OCI-LY7 (cell line): ENCODE results near the gene FSIP1. TPM values are rescaled to one million over a fixed set of nuclear protein-coding genes. Genes with fewer than 3 reads are reported as not detected.

Experiments used
- BruUV-seq: library from RNA; stranded (reverse); fragments of 400-500 nt; replicated peaks from 2 replicates; lab custom pipeline; 2021; lab: Mats Ljungman, UMichigan
- CTCF ChIA-PET: fragments of 300-600 bp; sonication (Branson Sonifier 250); formaldehyde crosslinking; loops from one replicate; lab custom pipeline; 2022; ENCODE audit warnings: antibody characterized with exemption; ENCODE audit not compliant: unreplicated experiment; lab: Charles Lee
- POLR2A ChIA-PET: fragments of 300-600 bp; sonication (Branson Sonifier 250); formaldehyde crosslinking; loops from one replicate; lab custom pipeline; 2022; ENCODE audit warnings: antibody characterized with exemption; lab: Charles Lee
- DNase-seq: peaks from one replicate; pipeline ENCODE4 v3.0.0-alpha.2; 2015; ENCODE audit warnings: low spot score
- H2AFZ ChIP-seq: fragments of 200-600 bp; sonication (generic), shearing (Covaris generic); 2 replicates; pipeline ENCODE4 v1.6.1; 2014; ENCODE audit warnings: mild to moderate bottlenecking, antibody characterized with exemption, low read length, moderate library complexity
- H3K27ac ChIP-seq: fragments of 200-600 bp; sonication (generic); 2 replicates; pipeline ENCODE4 v1.5.1; 2014; ENCODE audit warnings: mixed run types, low read depth, mild to moderate bottlenecking, moderate library complexity, low read length, inconsistent platforms; ENCODE audit not compliant: poor library complexity, severe bottlenecking
- H3K36me3 ChIP-seq: fragments of 200-600 bp; sonication (generic); 2 replicates; pipeline ENCODE4 v1.6.1; 2014; ENCODE audit warnings: mild to moderate bottlenecking, antibody characterized with exemption, low read length, moderate library complexity, mixed read lengths; ENCODE audit not compliant: insufficient read depth
- H3K4me1 ChIP-seq: fragments of 200-600 bp; sonication (generic); 2 replicates; pipeline ENCODE4 v1.5.1; 2014; ENCODE audit warnings: mild to moderate bottlenecking, low read length; ENCODE audit not compliant: insufficient read depth, poor library complexity, severe bottlenecking
- H3K4me2 ChIP-seq: fragments of 200-600 bp; sonication (generic); 2 replicates; pipeline ENCODE4 v1.6.1; 2014; ENCODE audit warnings: mild to moderate bottlenecking, low read length
- H3K4me3 ChIP-seq: fragments of 200-600 bp; sonication (generic); 2 replicates; pipeline ENCODE4 v1.5.1; 2014; ENCODE audit warnings: mild to moderate bottlenecking, low read depth, low read length; ENCODE audit not compliant: poor library complexity, severe bottlenecking
- H3K79me2 ChIP-seq: fragments of 200-600 bp; sonication (generic); 2 replicates; pipeline ENCODE4 v1.6.1; 2016; ENCODE audit warnings: low read depth, mild to moderate bottlenecking, low read length, moderate library complexity, mixed read lengths; ENCODE audit not compliant: insufficient read depth
- H3K9me2 ChIP-seq: fragments of 200-600 bp; sonication (generic); 2 replicates; pipeline ENCODE4 v1.6.1; 2016; ENCODE audit warnings: mild to moderate bottlenecking, low read length, mixed read lengths; ENCODE audit not compliant: insufficient read depth
- H3K9me3 ChIP-seq: fragments of 200-600 bp; sonication (generic); 2 replicates; pipeline ENCODE4 v1.6.1; 2014; ENCODE audit warnings: mild to moderate bottlenecking, mixed run types, low read length, mixed read lengths
- H4K20me1 ChIP-seq: fragments of 200-600 bp; sonication (generic); 2 replicates; pipeline ENCODE4 v1.6.1; 2014; ENCODE audit warnings: mild to moderate bottlenecking, antibody characterized with exemption, low read length, moderate library complexity, mixed read lengths; ENCODE audit not compliant: insufficient read depth
- CTCF ChIP-seq: fragments of 200-600 bp; sonication (generic); conservative IDR thresholded peaks from 2 replicates; pipeline ENCODE4 v1.5.1; 2014; ENCODE audit warnings: mild to moderate bottlenecking, antibody characterized with exemption, low read length, moderate library complexity, mixed read lengths
- EZH2phosphoT487 ChIP-seq: fragments of 200-600 bp; sonication (generic); IDR thresholded peaks from 2 replicates; pipeline ENCODE4 v1.6.1; 2018; ENCODE audit warnings: low read depth, borderline replicate concordance, mild to moderate bottlenecking, mixed run types, antibody characterized with exemption, low read length, moderate library complexity, mixed read lengths
- intact Hi-C: fragments of 100-400 bp; cut with micrococcal nuclease; formaldehyde crosslinking; loops from one replicate; pipeline ENCODE4 v1.10.0; 2022; ENCODE audit not compliant: unreplicated experiment
- total RNA-seq, 2 experiments: library from RNA; depleted of rRNA in 1 of 2; stranded (reverse); fragments of >200 nt in 1 of 2; shearing (Covaris generic) in 1 of 2; gene quantifications; 2 replicates each; pipeline ENCODE4 v1.2.3, GENCODE V29; 2014 to 2022

The FSIP1 gene
- total RNA-seq, 2 experiments from 2014 or later, result 0.28 to 0.65 TPM

GRCh38 chr15:39586387-39587095 lies 196.1 kb downstream of the FSIP1 start:
- TF ChIP-seq CTCF (no peak), EZH2phosphoT487 (no peak)
- no peaks in the 10 kb centered on the region for H3K4me1 ChIP-seq
- H3K27ac ChIP-seq, result no peak overlapping the region
- no peaks in the 10 kb centered on the region for H3K9me2 ChIP-seq
- H3K36me3 ChIP-seq, result no peaks in the 10 kb centered on the region
- no peaks in the 10 kb centered on the region for H4K20me1 ChIP-seq
- CTCF ChIA-PET, result no interaction called here
- no peak for DNase-seq
- POLR2A ChIA-PET, result interaction anchor here (1.3 kb wide), 1 partner anchor 63 kb away, joined by 4 read pairs; no protein-coding TSS in a partner anchor
- no peaks in the 10 kb centered on the region for H3K79me2 ChIP-seq
- BruUV-seq, result no TSS peak
- H2AFZ ChIP-seq, result no peak overlapping the region
- no peak overlapping the region for H3K4me3 ChIP-seq
- no peak overlapping the region for H3K4me2 ChIP-seq
- intact Hi-C loops, result no loop called here
- no peaks in the 10 kb centered on the region for H3K9me3 ChIP-seq

GRCh38 chr15:39585871-39586301 lies 196.8 kb downstream of the FSIP1 start:
- no peak overlapping the region for H3K4me3 ChIP-seq
- H3K27ac ChIP-seq, result no peak overlapping the region
- no TSS peak for BruUV-seq
- ChIA-PET POLR2A (interaction anchor here (1.3 kb wide), 1 partner anchor 63 kb away, joined by 4 read pairs; no protein-coding TSS in a partner anchor), CTCF (no interaction called here)
- no peak overlapping the region for H2AFZ ChIP-seq
- no peaks in the 10 kb centered on the region for H4K20me1 ChIP-seq
- H3K4me1 ChIP-seq, result no peaks in the 10 kb centered on the region
- no peak for DNase-seq
- no peak overlapping the region for H3K4me2 ChIP-seq
- H3K9me3 ChIP-seq, result no peaks in the 10 kb centered on the region
- TF ChIP-seq CTCF (no peak), EZH2phosphoT487 (no peak)
- no peaks in the 10 kb centered on the region for H3K9me2 ChIP-seq
- no peaks in the 10 kb centered on the region for H3K79me2 ChIP-seq
- H3K36me3 ChIP-seq, result no peaks in the 10 kb centered on the region
- intact Hi-C loops, result no loop called here

- Histone ChIP-seq H3K27ac (no peak overlapping the region), H3K9me2 (no peaks in the 10 kb centered on the region), H3K9me3 (no peaks in the 10 kb centered on the region), H4K20me1 (no peaks in the 10 kb centered on the region), H3K79me2 (no peaks in the 10 kb centered on the region), H3K4me1 (no peaks in the 10 kb centered on the region), H3K4me3 (no peak overlapping the region), H3K4me2 (no peak overlapping the region), H3K36me3 (no peaks in the 10 kb centered on the region), H2AFZ (no peak overlapping the region)
- no peak for DNase-seq
- BruUV-seq, result no TSS peak
- TF ChIP-seq CTCF, result no peak
- no peak for TF ChIP-seq EZH2phosphoT487
- intact Hi-C loops, result no loop called here
- POLR2A ChIA-PET, result interaction anchor here (1.3 kb wide), 1 partner anchor 64 kb away, joined by 4 read pairs; no protein-coding TSS in a partner anchor
- CTCF ChIA-PET, result no interaction called here
Measured at GRCh38 chr15:39585389-39585841, 197.2 kb downstream of the FSIP1 start.
